BJ (cell line): ENCODE results near the gene MACROD1. TPM values are rescaled to one million over a fixed set of nuclear protein-coding genes. Genes with fewer than 3 reads are reported as not detected.

ENCODE experiments used
- CTCF ChIA-PET: fragments of 350-600 bp; formaldehyde crosslinking; extraction: SDS; loops from one replicate; lab custom pipeline; 2021; ENCODE audit warnings: antibody characterized with exemption, inconsistent platforms; lab: Yijun Ruan, JAX
- POLR2A ChIA-PET: fragments of 300-600 bp; sonication (Branson Sonifier 250); formaldehyde crosslinking; extraction: SDS; loops from one replicate; lab custom pipeline; 2021; ENCODE audit warnings: antibody characterized with exemption; lab: Charles Lee
- DNase-seq: peaks from one replicate; pipeline ENCODE4 v3.0.0-alpha.2; 2011; ENCODE audit warnings: low read depth
- H3K27me3 ChIP-seq: 2 replicates; pipeline ENCODE4 v1.6.0; 2011; ENCODE audit warnings: low read length; ENCODE audit not compliant: control insufficient read depth, insufficient read depth
- H3K36me3 ChIP-seq: 2 replicates; pipeline ENCODE4 v1.5.1; 2011; ENCODE audit warnings: low read length; ENCODE audit not compliant: control insufficient read depth, insufficient read depth
- H3K4me3 ChIP-seq: 2 replicates; pipeline ENCODE4 v1.5.1; 2011; ENCODE audit warnings: low read depth, mild to moderate bottlenecking, control low read depth, low read length
- CTCF ChIP-seq: IDR thresholded peaks from 2 replicates; pipeline ENCODE4 v1.5.1; 2011; ENCODE audit warnings: low read depth, mild to moderate bottlenecking, control low read depth, inconsistent platforms, low read length, moderate library complexity; ENCODE audit not compliant: insufficient read depth
- polyA plus RNA-seq: library from polyadenylated mRNA; depleted of rRNA; stranded (reverse); fragments of >200 nt; gene quantifications from 2 replicates; pipeline ENCODE4 v1.2.3, GENCODE V29; 2011

MACROD1 gene
- polyA plus RNA-seq, 1 experiment, result 12.4 TPM

- Histone ChIP-seq H3K27me3 (no peaks in the 10 kb centered on the region), H3K36me3 (no peaks in the 10 kb centered on the region), H3K4me3 (no peak overlapping the region)
- no peak for DNase-seq
- ChIA-PET CTCF (no interaction called here), POLR2A (no interaction called here)
- no peak for TF ChIP-seq CTCF
These were observed 81.6 kb downstream of the MACROD1 start for GRCh38 chr11:64084146-64084950.

- no peak for TF ChIP-seq CTCF
- ChIA-PET POLR2A (no interaction called here), CTCF (no interaction called here)
- no peak for DNase-seq
- no peak overlapping the region for H3K4me3 ChIP-seq
- no peaks in the 10 kb centered on the region for H3K27me3 ChIP-seq
- H3K36me3 ChIP-seq, result no peaks in the 10 kb centered on the region
These were observed 82.4 kb downstream of the MACROD1 start for GRCh38 chr11:64083398-64084080.

GRCh38 chr11:64081745-64082442 lies 84.0 kb downstream of the MACROD1 start:
- H3K4me3 ChIP-seq, result no peak overlapping the region
- ChIA-PET CTCF (interaction anchor here (1.3 kb wide), 1 partner anchor 25 kb away, joined by 3 read pairs; no protein-coding TSS in a partner anchor), POLR2A (no interaction called here)
- H3K36me3 ChIP-seq, result no peaks in the 10 kb centered on the region
- DNase-seq, result no peak
- TF ChIP-seq CTCF, result no peak
- H3K27me3 ChIP-seq, result no peaks in the 10 kb centered on the region

GRCh38 chr11:64080390-64080789 lies 85.5 kb downstream of the MACROD1 start:
- no peak for DNase-seq
- no peaks in the 10 kb centered on the region for H3K36me3 ChIP-seq
- 0 out of 2 replicates have a peak, but pooled peaks cover 3% of the 10 kb centered on the region for H3K27me3 ChIP-seq
- no peak overlapping the region for H3K4me3 ChIP-seq
- ChIA-PET CTCF (interaction anchor here (0.6 kb wide), 1 partner anchor 21 kb away, joined by 3 read pairs; no protein-coding TSS in a partner anchor), POLR2A (no interaction called here)
- no peak for TF ChIP-seq CTCF

- Histone ChIP-seq H3K4me3 (no peak overlapping the region), H3K36me3 (no peaks in the 10 kb centered on the region), H3K27me3 (peaks cover 3% of the 10 kb centered on the region; the same call in 1 of the 2 replicates)
- no peak for DNase-seq
- POLR2A ChIA-PET, result no interaction called here
- CTCF ChIA-PET, result interaction anchor here (0.7 kb wide), 1 partner anchor 67 kb away, joined by 3 read pairs; no protein-coding TSS in a partner anchor
- TF ChIP-seq CTCF, result no peak
These were observed 87.0 kb downstream of the MACROD1 start for GRCh38 chr11:64078905-64079304.
